ENCODE data around the gene ZGLP1.

The ZGLP1 gene

GRCh38 chr19:10309423-10309822 lies at the start of gene ZGLP1:
Gene ZGLP1 (minus strand): TSS chr19:10309815.
- Histone ChIP-seq H3K9me3 (ENCODE audit: control insufficient read depth in 1 of 2, low read length in 2 of 2) (no peaks in the 10 kb centered on the region), H3K27me3 (ENCODE audit: control insufficient read depth in 1 of 2, insufficient read depth in 2 of 2, low read length in 2 of 2) (no peaks in the 10 kb centered on the region), H3K9ac (ENCODE audit: low read depth in 1 of 2, low read length in 2 of 2) (no peak within 1 kb of the TSS), H3K4me1 (ENCODE audit: control insufficient read depth in 1 of 2, insufficient read depth in 2 of 2, low read length in 2 of 2) (peaks cover 0 to under 1% of the 10 kb centered on the region in 2 donors), H3K36me3 (ENCODE audit: control insufficient read depth in 1 of 2, insufficient read depth in 2 of 2, low read length in 2 of 2) (no peaks in the 10 kb centered on the region), H3K27ac (ENCODE audit: low read depth, low read length) (no peak within 1 kb of the TSS), H3K4me3 (ENCODE audit: low read depth in 1 of 2, low read length in 2 of 2) (no peak within 1 kb of the TSS)

DNA sequence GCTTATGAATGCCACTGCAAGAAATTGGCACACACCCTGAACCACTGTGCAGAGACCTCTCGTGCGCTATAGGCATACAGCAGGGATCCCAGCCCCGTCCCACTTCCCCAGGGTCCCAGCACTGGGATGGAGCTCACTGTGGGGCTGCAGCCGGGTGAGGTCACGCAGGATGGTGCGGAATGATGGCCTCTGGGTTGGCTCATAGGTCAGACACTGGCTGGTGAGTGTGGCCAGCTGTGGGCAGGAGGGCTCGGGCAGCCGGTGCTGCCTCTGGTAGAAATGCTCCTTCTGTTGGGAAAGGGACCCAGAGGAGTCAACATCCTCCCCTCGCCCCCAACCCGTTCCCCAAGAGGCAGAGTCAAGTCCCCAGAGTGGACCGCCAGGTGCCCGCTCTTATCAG lies 46.8 kb upstream of the ZGLP1 start:
- H3K4me1 ChIP-seq (ENCODE audit: control insufficient read depth in 1 of 2, insufficient read depth in 2 of 2, low read length in 2 of 2): no peaks in the 10 kb centered on the region
- peaks cover 14 to 65% of the 10 kb centered on the region in 2 donors for H3K36me3 ChIP-seq (ENCODE audit: control insufficient read depth in 1 of 2, insufficient read depth in 2 of 2, low read length in 2 of 2)
- no peaks in the 10 kb centered on the region for H3K9me3 ChIP-seq (ENCODE audit: control insufficient read depth in 1 of 2, low read length in 2 of 2)
- H3K4me3 ChIP-seq (ENCODE audit: low read depth in 1 of 2, low read length in 2 of 2): no peak overlapping the region
- no peak overlapping the region for H3K9ac ChIP-seq (ENCODE audit: low read depth in 1 of 2, low read length in 2 of 2)
- H3K27me3 ChIP-seq (ENCODE audit: control insufficient read depth in 1 of 2, insufficient read depth in 2 of 2, low read length in 2 of 2): no peaks in the 10 kb centered on the region
- no peak overlapping the region for H3K27ac ChIP-seq (ENCODE audit: low read depth, low read length)

DNA sequence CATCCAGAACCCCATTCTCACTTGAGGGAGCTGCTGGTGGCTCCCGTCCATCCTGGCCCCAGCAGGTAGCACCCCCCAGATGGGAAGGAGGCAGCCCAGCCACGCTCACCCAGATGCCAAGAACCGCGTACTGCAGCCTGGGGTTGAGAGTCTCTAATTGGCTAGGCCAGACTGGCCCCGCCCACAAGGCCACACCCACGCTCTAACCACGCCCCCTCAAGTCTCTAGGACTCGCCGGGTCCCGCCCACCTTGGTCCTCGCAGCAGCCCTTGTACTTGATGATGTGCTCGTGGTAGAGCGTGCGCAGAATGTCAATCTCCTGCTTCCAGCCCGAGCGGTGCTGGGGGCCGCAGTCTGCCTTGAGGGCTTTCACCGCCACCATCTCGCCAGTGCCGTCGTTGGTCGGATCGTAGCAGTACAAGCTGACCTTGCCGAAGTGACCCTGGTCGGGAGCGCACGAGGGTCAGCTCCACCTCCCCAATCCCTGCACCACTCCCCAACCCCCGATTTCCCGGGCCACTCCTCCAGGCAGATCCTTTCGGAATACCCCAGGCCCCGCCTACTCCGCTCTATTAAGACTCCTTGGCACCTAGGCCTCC lies 44.3 kb upstream of the ZGLP1 start:
- H3K9ac ChIP-seq (ENCODE audit: low read depth in 1 of 2, low read length in 2 of 2): no peak overlapping the region
- H3K36me3 ChIP-seq (ENCODE audit: control insufficient read depth in 1 of 2, insufficient read depth in 2 of 2, low read length in 2 of 2): peaks cover 14 to 55% of the 10 kb centered on the region in 2 donors
- H3K4me3 ChIP-seq (ENCODE audit: low read depth in 1 of 2, low read length in 2 of 2): no peak overlapping the region

GRCh38 chr19:10352764-10353671 lies 43.4 kb upstream of the ZGLP1 start:
- Histone ChIP-seq H3K4me1 (ENCODE audit: control insufficient read depth in 1 of 2, insufficient read depth in 2 of 2, low read length in 2 of 2) (no peaks in the 10 kb centered on the region), H3K36me3 (ENCODE audit: control insufficient read depth in 1 of 2, insufficient read depth in 2 of 2, low read length in 2 of 2) (peaks cover 14 to 50% of the 10 kb centered on the region in 2 donors), H3K9me3 (ENCODE audit: control insufficient read depth in 1 of 2, low read length in 2 of 2) (no peaks in the 10 kb centered on the region), H3K4me3 (ENCODE audit: low read depth in 1 of 2, low read length in 2 of 2) (no peak overlapping the region), H3K27me3 (ENCODE audit: control insufficient read depth in 1 of 2, insufficient read depth in 2 of 2, low read length in 2 of 2) (no peaks in the 10 kb centered on the region), H3K27ac (ENCODE audit: low read depth, low read length) (peak overlapping the region; percentile 42), H3K9ac (ENCODE audit: low read depth in 1 of 2, low read length in 2 of 2) (no peak overlapping the region)

More for the DNA sequence above, 44.3 kb upstream of the ZGLP1 start:
- H3K9me3 ChIP-seq (ENCODE audit: control insufficient read depth in 1 of 2, low read length in 2 of 2): no peaks in the 10 kb centered on the region
- peak overlapping the region; percentile 10 for H3K27ac ChIP-seq (ENCODE audit: low read depth, low read length)
- H3K27me3 ChIP-seq (ENCODE audit: control insufficient read depth in 1 of 2, insufficient read depth in 2 of 2, low read length in 2 of 2): no peaks in the 10 kb centered on the region
- H3K4me1 ChIP-seq (ENCODE audit: control insufficient read depth in 1 of 2, insufficient read depth in 2 of 2, low read length in 2 of 2): no peaks in the 10 kb centered on the region

DNA sequence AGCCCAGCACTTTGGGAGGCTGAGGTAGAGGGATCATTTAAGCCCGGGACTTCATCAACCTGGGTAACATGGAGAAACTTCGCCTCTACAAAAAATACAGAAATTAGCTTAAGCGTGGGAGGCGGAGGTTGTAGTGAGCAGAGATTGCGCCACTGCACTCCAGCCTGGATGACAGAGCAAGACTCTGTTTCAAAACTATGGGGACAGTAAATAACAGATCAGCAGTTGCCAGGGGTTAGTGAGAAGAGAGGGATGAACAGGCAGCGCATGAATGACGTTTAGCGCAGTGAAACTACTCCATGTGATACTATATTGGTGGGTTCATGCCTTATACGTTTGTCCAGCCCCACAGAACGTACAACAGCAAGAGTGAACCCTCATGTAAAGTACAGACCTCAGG lies 36.9 kb upstream of the ZGLP1 start:
- Histone ChIP-seq H3K9me3 (ENCODE audit: control insufficient read depth in 1 of 2, low read length in 2 of 2) (no peaks in the 10 kb centered on the region), H3K4me1 (ENCODE audit: control insufficient read depth in 1 of 2, insufficient read depth in 2 of 2, low read length in 2 of 2) (no peaks in the 10 kb centered on the region), H3K27me3 (ENCODE audit: control insufficient read depth in 1 of 2, insufficient read depth in 2 of 2, low read length in 2 of 2) (no peaks in the 10 kb centered on the region), H3K4me3 (ENCODE audit: low read depth in 1 of 2, low read length in 2 of 2) (no peak overlapping the region), H3K36me3 (ENCODE audit: control insufficient read depth in 1 of 2, insufficient read depth in 2 of 2, low read length in 2 of 2) (peaks cover 0 to 8% of the 10 kb centered on the region in 2 donors), H3K27ac (ENCODE audit: low read depth, low read length) (no peak overlapping the region), H3K9ac (ENCODE audit: low read depth in 1 of 2, low read length in 2 of 2) (no peak overlapping the region)

- H3K4me3 ChIP-seq (ENCODE audit: low read depth in 1 of 2, low read length in 2 of 2): no peak overlapping the region
- H3K27me3 ChIP-seq (ENCODE audit: control insufficient read depth in 1 of 2, insufficient read depth in 2 of 2, low read length in 2 of 2): no peaks in the 10 kb centered on the region
- H3K9ac ChIP-seq (ENCODE audit: low read depth in 1 of 2, low read length in 2 of 2): no peak overlapping the region
- H3K4me1 ChIP-seq (ENCODE audit: control insufficient read depth in 1 of 2, insufficient read depth in 2 of 2, low read length in 2 of 2): no peaks in the 10 kb centered on the region
- H3K36me3 ChIP-seq (ENCODE audit: control insufficient read depth in 1 of 2, insufficient read depth in 2 of 2, low read length in 2 of 2): no peaks in the 10 kb centered on the region
- H3K9me3 ChIP-seq (ENCODE audit: control insufficient read depth in 1 of 2, low read length in 2 of 2): no peaks in the 10 kb centered on the region
- no peak overlapping the region for H3K27ac ChIP-seq (ENCODE audit: low read depth, low read length)
These were observed 35.2 kb upstream of the ZGLP1 start for GRCh38 chr19:10344780-10345179.

DNA sequence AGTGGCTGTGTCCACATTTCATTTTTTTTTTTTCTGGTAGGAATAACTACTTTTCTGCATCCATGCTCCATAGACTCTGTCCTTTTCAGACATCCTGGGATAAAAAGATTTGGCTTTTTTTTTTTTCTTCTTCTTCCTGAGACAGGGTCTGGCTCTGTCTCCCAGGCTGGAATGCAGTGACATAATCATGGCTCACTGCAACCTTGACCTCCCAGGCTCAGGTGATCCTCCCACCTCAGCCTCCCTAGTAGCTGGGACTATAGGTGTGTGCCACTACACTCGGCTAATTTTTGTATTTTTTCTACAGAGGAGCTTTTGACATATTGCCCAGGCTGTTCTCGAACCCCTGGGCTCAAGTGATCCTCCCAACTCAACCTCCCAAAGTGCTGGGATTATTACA lies 33.9 kb upstream of the ZGLP1 start:
- no peaks in the 10 kb centered on the region for H3K27me3 ChIP-seq (ENCODE audit: control insufficient read depth in 1 of 2, insufficient read depth in 2 of 2, low read length in 2 of 2)
- no peak overlapping the region for H3K4me3 ChIP-seq (ENCODE audit: low read depth in 1 of 2, low read length in 2 of 2)
- H3K4me1 ChIP-seq (ENCODE audit: control insufficient read depth in 1 of 2, insufficient read depth in 2 of 2, low read length in 2 of 2): peaks cover 0 to 4% of the 10 kb centered on the region in 2 donors
- H3K27ac ChIP-seq (ENCODE audit: low read depth, low read length): no peak overlapping the region
- H3K9me3 ChIP-seq (ENCODE audit: control insufficient read depth in 1 of 2, low read length in 2 of 2): no peaks in the 10 kb centered on the region
- H3K9ac ChIP-seq (ENCODE audit: low read depth in 1 of 2, low read length in 2 of 2): no peak overlapping the region
- H3K36me3 ChIP-seq (ENCODE audit: control insufficient read depth in 1 of 2, insufficient read depth in 2 of 2, low read length in 2 of 2): no peaks in the 10 kb centered on the region

GRCh38 chr19:10339977-10340376 lies 30.4 kb upstream of the ZGLP1 start:
- Histone ChIP-seq H3K36me3 (ENCODE audit: control insufficient read depth in 1 of 2, insufficient read depth in 2 of 2, low read length in 2 of 2) (no peaks in the 10 kb centered on the region), H3K27me3 (ENCODE audit: control insufficient read depth in 1 of 2, insufficient read depth in 2 of 2, low read length in 2 of 2) (no peaks in the 10 kb centered on the region), H3K4me1 (ENCODE audit: control insufficient read depth in 1 of 2, insufficient read depth in 2 of 2, low read length in 2 of 2) (peaks cover 0 to 8% of the 10 kb centered on the region in 2 donors), H3K9me3 (ENCODE audit: control insufficient read depth in 1 of 2, low read length in 2 of 2) (no peaks in the 10 kb centered on the region), H3K4me3 (ENCODE audit: low read depth in 1 of 2, low read length in 2 of 2) (peak overlapping the region in 1 of 2 donors; percentile 60), H3K27ac (ENCODE audit: low read depth, low read length) (no peak overlapping the region), H3K9ac (ENCODE audit: low read depth in 1 of 2, low read length in 2 of 2) (no peak overlapping the region)

DNA sequence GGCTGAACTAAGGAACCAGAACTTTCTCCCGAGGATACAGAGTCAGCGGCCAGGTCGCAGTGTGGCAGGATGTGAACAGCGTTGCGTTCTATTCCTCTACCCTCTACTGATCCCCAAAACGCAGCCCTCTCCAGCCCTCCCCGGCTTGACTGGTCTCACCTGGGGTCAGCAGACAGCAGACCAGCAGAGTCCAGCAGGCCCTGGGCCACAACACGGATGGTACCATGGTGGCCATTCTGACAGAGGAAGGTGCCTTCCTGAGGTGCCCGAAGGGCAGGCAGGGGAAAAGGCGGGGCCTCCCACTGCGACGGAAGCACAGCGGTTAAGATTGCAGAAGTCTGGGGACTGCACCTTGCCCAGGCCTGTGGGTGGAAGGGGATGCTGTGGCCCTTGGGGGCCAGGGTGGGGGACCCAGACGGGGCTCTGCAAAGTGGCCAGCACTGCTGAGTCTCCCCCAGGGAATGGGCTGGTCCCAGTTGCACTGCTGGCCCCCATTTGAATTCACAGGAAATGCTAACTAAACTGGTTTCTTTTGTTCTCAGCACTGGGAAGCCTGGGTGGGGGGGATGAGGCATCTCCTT lies 29.9 kb upstream of the ZGLP1 start, which contains the start of gene ICAM3:
TSS of gene ICAM3 (minus strand) at position 245 of the 581 bp plus-strand sequence. CDS start at position 235, 10 bp downstream.
- Histone ChIP-seq H3K4me3 (ENCODE audit: low read depth in 1 of 2, low read length in 2 of 2) (peak within 1 kb of the TSS; percentile 60 to 66), H3K27ac (ENCODE audit: low read depth, low read length) (no peak within 1 kb of the TSS), H3K36me3 (ENCODE audit: control insufficient read depth in 1 of 2, insufficient read depth in 2 of 2, low read length in 2 of 2) (no peaks in the 10 kb centered on the region), H3K4me1 (ENCODE audit: control insufficient read depth in 1 of 2, insufficient read depth in 2 of 2, low read length in 2 of 2) (peaks cover under 1 to 11% of the 10 kb centered on the region in 2 donors), H3K9ac (ENCODE audit: low read depth in 1 of 2, low read length in 2 of 2) (peak within 1 kb of the TSS; percentile 55 to 63), H3K27me3 (ENCODE audit: control insufficient read depth in 1 of 2, insufficient read depth in 2 of 2, low read length in 2 of 2) (no peaks in the 10 kb centered on the region), H3K9me3 (ENCODE audit: control insufficient read depth in 1 of 2, low read length in 2 of 2) (no peaks in the 10 kb centered on the region)

DNA sequence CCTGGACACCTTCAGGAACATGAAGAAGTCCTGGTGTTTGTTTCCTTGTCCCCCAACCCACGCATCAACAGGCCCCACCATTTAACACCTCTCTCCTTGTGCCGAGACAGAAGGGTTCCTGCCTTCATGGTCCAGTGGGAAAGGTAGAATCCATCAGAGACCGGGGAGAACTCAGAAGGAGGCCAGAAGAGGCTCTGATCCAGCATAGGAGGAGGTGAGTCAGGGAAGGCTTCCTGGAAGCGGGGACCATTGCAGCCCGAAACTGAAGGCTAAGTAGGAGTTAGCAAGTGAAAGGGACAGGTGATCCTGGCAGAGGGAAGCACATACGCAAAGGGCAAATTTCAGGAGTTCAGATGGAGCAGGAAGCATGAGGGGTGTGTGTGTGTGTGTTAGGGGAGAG lies 29.3 kb upstream of the ZGLP1 start:
- Histone ChIP-seq H3K27ac (ENCODE audit: low read depth, low read length) (no peak overlapping the region), H3K27me3 (ENCODE audit: control insufficient read depth in 1 of 2, insufficient read depth in 2 of 2, low read length in 2 of 2) (no peaks in the 10 kb centered on the region), H3K4me1 (ENCODE audit: control insufficient read depth in 1 of 2, insufficient read depth in 2 of 2, low read length in 2 of 2) (peaks cover 6 to 16% of the 10 kb centered on the region in 2 donors), H3K9me3 (ENCODE audit: control insufficient read depth in 1 of 2, low read length in 2 of 2) (no peaks in the 10 kb centered on the region), H3K9ac (ENCODE audit: low read depth in 1 of 2, low read length in 2 of 2) (peak overlapping the region; percentile 55 to 63), H3K36me3 (ENCODE audit: control insufficient read depth in 1 of 2, insufficient read depth in 2 of 2, low read length in 2 of 2) (no peaks in the 10 kb centered on the region), H3K4me3 (ENCODE audit: low read depth in 1 of 2, low read length in 2 of 2) (peak overlapping the region; percentile 60 to 66)

Measured in duodenal mucosa (tissue), 2 donors.